NB4 (cell line): ENCODE results near the gene MORN1.

Experiments used
- CTCF ChIP-seq: IDR thresholded peaks from one replicate; pipeline ENCODE4 v1.5.1; 2012; ENCODE audit warnings: low read depth, low read length
- MAX ChIP-seq: IDR thresholded peaks from 2 replicates; pipeline ENCODE4 v1.6.1; 2011; ENCODE audit warnings: low read depth, low read length
- MYC ChIP-seq: IDR thresholded peaks from 2 replicates; pipeline ENCODE4 v1.6.1; 2011; ENCODE audit warnings: low read depth, low read length
- POLR2A ChIP-seq: IDR thresholded peaks from 2 replicates; pipeline ENCODE4 v1.6.1; 2011; ENCODE audit warnings: mild to moderate bottlenecking; ENCODE audit not compliant: insufficient read length; ENCODE audit errors: extremely low read depth

GRCh38 chr1:2389644-2390043 is 1.7 kb downstream of the MORN1 start:
- TF ChIP-seq CTCF (no peak), POLR2A (no peak), MAX (no peak), MYC (no peak)
